ENCODE measurements around the gene FSCN2.

DNA sequence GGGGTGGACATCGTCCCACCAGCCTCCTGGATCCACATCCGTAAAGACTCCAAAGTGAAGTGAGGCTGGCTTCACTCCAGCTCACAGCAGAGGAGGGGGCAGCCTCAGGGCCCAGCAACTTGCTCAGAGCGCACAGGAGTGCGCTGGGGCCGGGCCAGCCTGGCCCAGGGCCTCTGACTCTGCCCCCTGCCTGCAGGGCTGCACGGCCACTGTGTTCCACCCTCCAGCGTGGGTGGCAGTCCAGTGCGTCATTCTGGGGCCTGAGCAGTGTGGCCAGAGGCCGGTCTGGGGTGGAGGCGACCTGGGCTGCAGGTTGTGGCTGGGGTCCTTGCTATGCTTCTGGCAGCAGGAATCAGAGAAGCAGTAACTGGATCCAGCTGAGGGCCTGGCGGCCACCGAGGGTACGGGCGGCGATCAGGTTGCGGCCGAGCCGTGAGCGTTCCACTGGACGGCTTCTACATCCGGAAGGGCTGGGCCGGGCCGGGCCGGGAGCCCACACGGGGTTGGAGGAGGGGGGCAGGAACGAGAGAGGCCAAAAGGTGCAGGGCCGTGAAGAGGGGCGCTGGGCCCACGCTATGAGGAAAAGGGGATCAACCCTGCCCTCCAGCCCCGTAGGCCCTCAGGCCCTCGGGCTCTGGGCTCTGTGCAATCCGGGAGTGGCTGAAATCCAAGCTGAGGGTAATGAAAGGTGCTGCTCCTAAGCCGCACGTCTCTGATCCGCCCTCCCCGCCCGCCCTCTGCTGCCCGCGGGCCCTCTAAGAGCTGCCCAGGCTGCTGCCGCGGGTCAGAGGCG lies at the start of gene FSCN2:
- no peak for TF ChIP-seq EZH2phosphoT487 (IDR thresholded peaks at IDR 0.05; ENCODE audit: borderline replicate concordance)
- TF ChIP-seq, protein P1, sequence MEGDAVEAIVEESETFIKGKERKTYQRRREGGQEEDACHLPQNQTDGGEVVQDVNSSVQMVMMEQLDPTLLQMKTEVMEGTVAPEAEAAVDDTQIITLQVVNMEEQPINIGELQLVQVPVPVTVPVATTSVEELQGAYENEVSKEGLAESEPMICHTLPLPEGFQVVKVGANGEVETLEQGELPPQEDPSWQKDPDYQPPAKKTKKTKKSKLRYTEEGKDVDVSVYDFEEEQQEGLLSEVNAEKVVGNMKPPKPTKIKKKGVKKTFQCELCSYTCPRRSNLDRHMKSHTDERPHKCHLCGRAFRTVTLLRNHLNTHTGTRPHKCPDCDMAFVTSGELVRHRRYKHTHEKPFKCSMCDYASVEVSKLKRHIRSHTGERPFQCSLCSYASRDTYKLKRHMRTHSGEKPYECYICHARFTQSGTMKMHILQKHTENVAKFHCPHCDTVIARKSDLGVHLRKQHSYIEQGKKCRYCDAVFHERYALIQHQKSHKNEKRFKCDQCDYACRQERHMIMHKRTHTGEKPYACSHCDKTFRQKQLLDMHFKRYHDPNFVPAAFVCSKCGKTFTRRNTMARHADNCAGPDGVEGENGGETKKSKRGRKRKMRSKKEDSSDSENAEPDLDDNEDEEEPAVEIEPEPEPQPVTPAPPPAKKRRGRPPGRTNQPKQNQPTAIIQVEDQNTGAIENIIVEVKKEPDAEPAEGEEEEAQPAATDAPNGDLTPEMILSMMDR (conservative IDR thresholded peaks at IDR 0.05; ENCODE audit: low read length) = no peak

Measured in Loucy (cell line).